Left renal cortex interstitium (tissue), 4 donors: ENCODE measurements around the gene AMZ2. TPM values are rescaled to one million over a fixed set of nuclear protein-coding genes. Genes with fewer than 3 reads are reported as not detected.
"Not testable (repeated sequence)": the region's sequence is repeated elsewhere in the genome, so short reads cannot be mapped to it uniquely, and the experiment has no call there.

Experiments
- DNase-seq, 4 donors: peaks; one replicate each; pipeline ENCODE4 v3.0.0-alpha.2; 2013; ENCODE audit warnings: low read depth in 4 of 4, low spot score in 2 of 4, missing footprints in 1 of 4
- polyA plus RNA-seq, 4 donors: library from polyadenylated mRNA; unstranded; fragments of 120-200 nt; gene quantifications; one replicate each; pipeline ENCODE4 v1.2.1, GENCODE V29; 2013; ENCODE audit not compliant: insufficient read length in 4 of 4

Gene AMZ2
- polyA plus RNA-seq, 4 donors = 75.1 to 94.0 (median 82.0) TPM

GRCh38 chr17:68219429-68219828 lies 28.4 kb upstream of the AMZ2 start:
- not testable (repeated sequence) for DNase-seq

- DNase-seq = not testable (repeated sequence)
Measured at GRCh38 chr17:68220186-68220585, 27.7 kb upstream of the AMZ2 start.

- DNase-seq = not testable (repeated sequence)
Measured at GRCh38 chr17:68220786-68221185, 27.1 kb upstream of the AMZ2 start.

- DNase-seq = no peak
Measured at GRCh38 chr17:68221786-68222185, 26.1 kb upstream of the AMZ2 start.

- no peak for DNase-seq
Measured at GRCh38 chr17:68222606-68223005, 25.2 kb upstream of the AMZ2 start.

- DNase-seq = not testable (repeated sequence)
Measured at GRCh38 chr17:68225055-68225454, 22.8 kb upstream of the AMZ2 start.

GRCh38 chr17:68228039-68228680 lies 19.7 kb upstream of the AMZ2 start:
- DNase-seq = not testable (repeated sequence)

- no peak for DNase-seq
Measured at GRCh38 chr17:68228817-68229570, 18.8 kb upstream of the AMZ2 start.

GRCh38 chr17:68229619-68230018 lies 18.2 kb upstream of the AMZ2 start:
- DNase-seq = no peak

- DNase-seq = not testable (repeated sequence)
Measured at GRCh38 chr17:68231131-68231530, 16.7 kb upstream of the AMZ2 start.

GRCh38 chr17:68231541-68231940 lies 16.3 kb upstream of the AMZ2 start:
- DNase-seq = no peak

- not testable (repeated sequence) for DNase-seq
Measured at GRCh38 chr17:68232741-68233140, 15.1 kb upstream of the AMZ2 start.

- DNase-seq = not testable (repeated sequence)
Measured at GRCh38 chr17:68234726-68235335, 13.0 kb upstream of the AMZ2 start.

GRCh38 chr17:68235336-68235791 lies 12.5 kb upstream of the AMZ2 start:
- DNase-seq = not testable (repeated sequence)

- not testable (repeated sequence) for DNase-seq
Measured at GRCh38 chr17:68237369-68238163, 10.3 kb upstream of the AMZ2 start.

GRCh38 chr17:68238164-68238870 lies 9.5 kb upstream of the AMZ2 start:
- DNase-seq = no peak

- DNase-seq = no peak
Measured at GRCh38 chr17:68238871-68239253, 9.0 kb upstream of the AMZ2 start.

GRCh38 chr17:68239632-68240366 lies 8.0 kb upstream of the AMZ2 start:
- DNase-seq = no peak

GRCh38 chr17:68246271-68247028 lies 1.4 kb upstream of the AMZ2 start:
- DNase-seq = no peak
